Measurements from ENCODE around the gene CCDC83. TPM values are rescaled to one million over a fixed set of nuclear protein-coding genes. Genes with fewer than 3 reads are reported as not detected.

CCDC83 gene
- total RNA-seq, 2 experiments from 2014 or later, result not detected

DNA sequence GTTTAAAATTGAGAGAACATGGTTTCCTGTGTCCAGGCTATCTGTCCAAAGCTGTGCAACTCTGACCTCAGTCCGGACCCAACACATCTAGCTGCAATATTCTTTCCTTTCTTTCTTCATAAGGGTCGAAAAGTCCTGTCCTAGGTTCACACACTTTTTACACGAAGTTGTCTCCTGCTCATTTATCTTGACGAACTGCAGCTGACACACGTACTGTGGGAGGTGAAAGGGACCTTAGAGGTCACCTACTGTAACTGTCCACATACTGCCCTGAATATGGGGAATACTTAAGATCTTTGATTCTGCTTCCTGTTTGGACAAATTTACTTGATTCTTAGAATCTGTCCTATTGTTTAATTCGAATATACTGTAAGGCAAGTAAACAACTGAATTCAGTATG lies 105.9 kb downstream of the CCDC83 start:
- no peak overlapping the region for H3K4me3 Mint-ChIP-seq

DNA sequence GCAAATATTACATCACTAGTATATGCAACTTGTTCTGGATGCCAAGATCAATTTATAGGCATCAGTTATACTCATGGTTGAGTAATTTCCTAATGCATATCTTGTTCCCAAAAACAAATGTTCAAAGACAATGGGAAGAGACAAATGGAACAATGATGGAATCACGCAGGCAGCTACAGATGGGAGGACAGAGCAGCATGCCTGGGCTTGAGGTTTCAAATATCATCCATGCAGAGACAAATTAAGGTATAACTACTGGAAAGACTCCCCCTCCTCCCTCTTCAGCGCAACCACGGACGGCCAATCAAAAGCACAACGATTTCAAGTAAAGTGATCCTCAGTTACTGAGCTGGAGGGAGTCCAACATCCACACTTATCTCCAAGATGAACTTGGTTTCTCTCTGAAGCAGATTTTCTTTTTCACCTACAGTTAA lies 106.8 kb downstream of the CCDC83 start:
- no peaks in the 10 kb centered on the region for H3K9me3 Mint-ChIP-seq
- H3K27me3 Mint-ChIP-seq, result no peaks in the 10 kb centered on the region
- H3K36me3 Mint-ChIP-seq, result peaks cover 65% of the 10 kb centered on the region
- ATAC-seq (ENCODE audit: low read depth), result no peak
- DNase-seq, result no peak
- H3K4me1 Mint-ChIP-seq, result peaks cover 10% of the 10 kb centered on the region
- H3K27ac Mint-ChIP-seq, result no peak overlapping the region
- POLR2A ChIA-PET, result no interaction called here
- no peak overlapping the region for H3K4me3 Mint-ChIP-seq

More for the DNA sequence above, 105.9 kb downstream of the CCDC83 start:
- Mint-ChIP-seq H3K36me3 (peaks cover 71% of the 10 kb centered on the region), H3K9me3 (no peaks in the 10 kb centered on the region), H3K4me1 (peaks cover 10% of the 10 kb centered on the region), H3K27ac (no peak overlapping the region), H3K27me3 (no peaks in the 10 kb centered on the region)
- ATAC-seq (ENCODE audit: low read depth) (no peak), DNase-seq (no peak)
- POLR2A ChIA-PET, result no interaction called here

DNA sequence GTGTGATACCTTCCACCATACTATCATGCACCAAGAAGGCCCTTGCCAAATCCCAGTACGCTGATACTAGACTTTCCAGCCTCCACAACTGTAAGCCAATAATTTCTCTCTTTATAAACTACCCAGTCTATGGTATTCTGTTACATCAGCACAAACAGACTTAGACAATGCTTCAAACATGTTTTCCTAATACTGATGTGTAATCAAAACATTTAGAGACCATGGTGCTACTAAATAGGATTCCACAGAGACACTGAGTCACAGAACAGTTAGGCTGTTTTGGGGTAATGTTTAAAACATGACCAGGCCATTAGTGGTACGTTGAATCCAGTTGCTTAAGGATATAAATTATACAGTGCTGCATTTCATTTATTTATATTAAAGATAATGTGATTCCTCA lies 110.0 kb downstream of the CCDC83 start:
- peaks cover 53% of the 10 kb centered on the region for H3K36me3 Mint-ChIP-seq
- no peak for ATAC-seq (ENCODE audit: low read depth)
- peaks cover 19% of the 10 kb centered on the region for H3K4me1 Mint-ChIP-seq
- H3K9me3 Mint-ChIP-seq, result no peaks in the 10 kb centered on the region
- H3K27me3 Mint-ChIP-seq, result no peaks in the 10 kb centered on the region
- no peak overlapping the region for H3K27ac Mint-ChIP-seq
- POLR2A ChIA-PET, result no interaction called here
- H3K4me3 Mint-ChIP-seq, result no peak overlapping the region
- DNase-seq, result no peak

DNA sequence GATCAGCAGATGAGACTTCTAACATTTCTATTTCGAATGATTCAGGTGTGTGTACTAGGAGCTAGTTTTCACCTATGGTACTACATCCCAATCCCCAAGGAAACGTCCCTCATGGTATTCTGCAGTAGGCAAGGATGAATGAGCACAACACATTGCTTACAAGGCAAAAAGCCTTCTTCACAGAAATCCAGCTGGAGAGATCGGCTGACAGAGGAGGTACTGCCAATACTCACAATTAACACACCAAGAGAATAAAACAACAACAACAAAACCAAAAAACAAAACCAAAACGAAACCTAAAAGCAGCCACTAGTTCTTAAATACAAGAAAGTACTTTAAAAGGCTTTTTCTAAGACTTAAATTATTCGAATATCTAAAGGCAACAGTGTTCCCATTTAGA lies 112.3 kb downstream of the CCDC83 start:
- peaks cover 58% of the 10 kb centered on the region for H3K36me3 Mint-ChIP-seq
- ATAC-seq (ENCODE audit: low read depth) (no peak), DNase-seq (no peak)
- H3K27me3 Mint-ChIP-seq, result no peaks in the 10 kb centered on the region
- peak overlapping the region; percentile 63 for H3K27ac Mint-ChIP-seq
- no peaks in the 10 kb centered on the region for H3K9me3 Mint-ChIP-seq
- H3K4me3 Mint-ChIP-seq, result no peak overlapping the region
- H3K4me1 Mint-ChIP-seq, result peaks cover 13% of the 10 kb centered on the region
- POLR2A ChIA-PET, result no interaction called here

Other genes starting within 250 kb of the CCDC83 start
- 1 to 10 TPM; 2.6 to 3.4 TPM for gene DLG2, start 228.0 kb upstream of the CCDC83 start, total RNA-seq
- 10 to 100 TPM; 52.8 to 53.9 TPM for gene TMEM126B, start 226.8 kb upstream of the CCDC83 start, total RNA-seq
- gene TMEM126A, start 207.4 kb upstream of the CCDC83 start, total RNA-seq, result 10 to 100 TPM; 27.2 to 28.8 TPM
- 10 to 100 TPM; 77.7 to 78.4 TPM for gene CREBZF, start 190.3 kb upstream of the CCDC83 start, total RNA-seq
- gene CCDC89, start 169.2 kb upstream of the CCDC83 start, total RNA-seq, result under 1 TPM; 0.22 to 0.43 TPM
- 10 to 100 TPM; 28.7 to 39.3 TPM for gene SYTL2, start 44.2 kb upstream of the CCDC83 start, total RNA-seq
- 100 to 1,000 TPM; 103 to 115 TPM for gene PICALM, start 213.7 kb downstream of the CCDC83 start, total RNA-seq